NT2/D1 (cell line): Measurements from ENCODE around the gene BACH1.

ENCODE experiments used
- YY1 ChIP-seq: IDR thresholded peaks from 2 replicates; pipeline ENCODE4 v1.6.1; 2011; ENCODE audit not compliant: insufficient read length, insufficient read depth
- ZNF274 ChIP-seq: IDR thresholded peaks from 2 replicates; pipeline ENCODE4 v1.6.1; 2011; ENCODE audit warnings: mild to moderate bottlenecking, low read depth, low read length

DNA sequence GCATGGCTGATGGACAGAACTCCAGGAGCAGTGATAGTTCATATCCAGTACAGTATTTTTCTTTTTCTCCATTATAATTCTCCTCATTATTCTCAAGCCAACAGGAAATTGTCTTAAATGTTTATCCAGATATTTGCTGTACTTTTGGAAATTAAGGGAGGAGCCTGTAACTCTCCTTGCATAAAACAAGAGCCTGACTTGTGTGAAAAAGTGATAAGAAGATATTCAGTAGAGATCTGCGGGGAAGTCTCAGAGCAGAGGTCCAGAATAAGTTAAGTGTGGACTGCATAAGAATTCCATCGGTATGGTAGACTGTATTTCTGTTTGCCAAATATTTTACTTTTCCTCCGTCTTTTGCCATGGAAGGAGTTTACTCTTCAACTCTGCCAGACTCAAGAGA is 70.2 kb downstream of the BACH1 start:
- TF ChIP-seq YY1, result no peak
- no peak for TF ChIP-seq ZNF274
